Mucosa of descending colon (tissue), 3 donors: ENCODE results near the gene POU6F2. TPM values are rescaled to one million over a fixed set of nuclear protein-coding genes. Genes with fewer than 3 reads are reported as not detected.
"Not testable (repeated sequence)": the region's sequence is repeated elsewhere in the genome, so short reads cannot be mapped to it uniquely, and the experiment has no call there.

Source experiments
- ATAC-seq: fragments of 200-7000 bp; cut with Tn5 transposase; one replicate; pipeline ENCODE4 v1.9.1; 2020; ENCODE audit warnings: mild to moderate bottlenecking, moderate library complexity
- DNase-seq, 3 donors: peaks; one replicate each; pipeline ENCODE4 v3.0.0-alpha.2; 2020
- H3K36me3 ChIP-seq: fragments of 200-600 bp; one replicate; pipeline ENCODE4 v1.8.0; 2021; ENCODE audit warnings: low read depth, mild to moderate bottlenecking
- H3K4me1 ChIP-seq: fragments of 200-600 bp; one replicate; pipeline ENCODE4 v1.8.0; 2021; ENCODE audit warnings: low read depth, mild to moderate bottlenecking
- H3K4me3 ChIP-seq: fragments of 200-600 bp; one replicate; pipeline ENCODE4 v1.8.0; 2021; ENCODE audit warnings: mild to moderate bottlenecking
- H3K9me3 ChIP-seq: fragments of 200-600 bp; one replicate; pipeline ENCODE4 v1.8.0; 2021; ENCODE audit warnings: mild to moderate bottlenecking
- CTCF ChIP-seq: fragments of 200-600 bp; IDR thresholded peaks from one replicate; pipeline ENCODE4 v1.8.0; 2022; ENCODE audit warnings: antibody characterized with exemption, mild to moderate bottlenecking
- intact Hi-C, 2 donors: fragments of 100-400 bp; cut with DNase I in 1 of 2; cut with micrococcal nuclease in 1 of 2; formaldehyde crosslinking; loops; one replicate each; pipeline versions ENCODE4 v1.11.0 to v1.11.1; 2022; cut with DNase I, micrococcal nuclease
- total RNA-seq, 3 donors: library from RNA; stranded (reverse); fragmentation: NEBNext Ultra II Directional in 2 of 3; extraction: Animal tissue kit (Norgen Biotek cat#: 25700) in 2 of 3; gene quantifications; one replicate each; pipeline versions ENCODE4 v1.2.1 to v1.2.4, GENCODE V29; 2021 to 2023
- donor health status: DM: no; HTN: no; CAD: no; lungs with moderate emphysema.
- donor health status: DM: no; HTN: no; CAD: no.
- donor health status: DM: no; HTN: yes; CAD: no.

The POU6F2 gene
- total RNA-seq, 3 donors from 2014 or later = 0.90 TPM; not detected in 2

GRCh38 chr7:39186131-39186530 lies 208.4 kb downstream of the POU6F2 start:
- Histone ChIP-seq H3K9me3 (no peaks in the 10 kb centered on the region), H3K4me1 (no peaks in the 10 kb centered on the region), H3K4me3 (no peak overlapping the region), H3K36me3 (no peaks in the 10 kb centered on the region)
- intact Hi-C loops = no loop called here
- DNase-seq (no peak), ATAC-seq (no peak)
- no peak for TF ChIP-seq CTCF

DNA sequence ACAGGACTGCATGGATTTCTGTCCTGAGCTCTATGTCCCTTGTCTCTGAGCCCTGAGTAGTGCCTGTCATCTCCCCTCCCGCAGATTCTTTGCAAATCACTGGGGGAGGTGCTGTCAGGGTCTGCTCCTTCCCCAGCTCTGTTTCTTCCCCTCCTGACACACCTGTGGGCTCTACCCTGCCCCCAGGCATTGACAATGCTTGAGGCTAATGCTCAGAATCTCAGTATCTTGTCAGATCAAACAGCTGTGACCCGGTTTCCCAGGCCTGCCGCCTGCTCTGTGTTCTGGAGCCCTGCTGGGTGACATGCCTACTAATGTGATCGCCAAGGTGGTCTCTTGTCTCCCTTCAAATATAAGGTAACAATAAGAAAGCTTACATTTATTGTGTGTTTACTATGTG lies 209.0 kb downstream of the POU6F2 start:
- H3K36me3 ChIP-seq = no peaks in the 10 kb centered on the region
- intact Hi-C loops = no loop called here
- no peak overlapping the region for H3K4me3 ChIP-seq
- no peaks in the 10 kb centered on the region for H3K4me1 ChIP-seq
- no peak for ATAC-seq
- no peak for TF ChIP-seq CTCF
- no peak for DNase-seq
- H3K9me3 ChIP-seq = no peaks in the 10 kb centered on the region

DNA sequence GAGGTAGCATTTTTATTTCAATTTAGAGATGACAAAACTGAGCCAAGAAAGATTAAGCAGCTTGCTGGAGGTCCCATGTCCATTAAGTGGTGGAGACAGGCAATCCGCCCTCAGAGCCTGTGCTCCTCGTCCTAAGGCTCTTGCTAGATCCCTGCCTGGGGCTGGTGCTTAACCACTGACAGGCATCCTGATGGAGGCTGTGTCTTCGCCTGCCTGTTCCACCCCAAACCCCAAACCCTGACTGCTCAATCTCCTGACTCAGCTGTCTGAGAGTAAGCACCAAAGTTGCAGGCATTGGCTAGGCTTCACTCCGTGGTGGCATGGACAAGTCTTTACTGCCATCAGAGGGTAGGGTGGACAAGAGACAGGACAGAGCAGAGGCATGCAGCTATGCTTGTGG lies 209.4 kb downstream of the POU6F2 start:
- no peak for ATAC-seq

GRCh38 chr7:39192476-39192875 lies 214.8 kb downstream of the POU6F2 start:
- Histone ChIP-seq H3K4me1 (no peaks in the 10 kb centered on the region), H3K36me3 (no peaks in the 10 kb centered on the region), H3K4me3 (no peak overlapping the region), H3K9me3 (no peaks in the 10 kb centered on the region)
- intact Hi-C loops = no loop called here
- no peak for TF ChIP-seq CTCF
- DNase-seq (no peak), ATAC-seq (no peak)

More for the DNA sequence above, 209.4 kb downstream of the POU6F2 start:
- DNase-seq = no peak
- Histone ChIP-seq H3K36me3 (no peaks in the 10 kb centered on the region), H3K4me3 (no peak overlapping the region), H3K9me3 (no peaks in the 10 kb centered on the region), H3K4me1 (no peaks in the 10 kb centered on the region)
- TF ChIP-seq CTCF = no peak
- intact Hi-C loops = no loop called here

GRCh38 chr7:39194388-39194787 lies 216.7 kb downstream of the POU6F2 start:
- ATAC-seq, intact Hi-C loops, H3K4me1 ChIP-seq, H3K4me3 ChIP-seq, H3K36me3 ChIP-seq, H3K9me3 ChIP-seq, DNase-seq: not testable (repeated sequence)

- Histone ChIP-seq H3K4me3 (no peak overlapping the region), H3K36me3 (no peaks in the 10 kb centered on the region), H3K9me3 (no peaks in the 10 kb centered on the region), H3K4me1 (no peaks in the 10 kb centered on the region)
- TF ChIP-seq CTCF = no peak
- intact Hi-C loops = no loop called here
- DNase-seq (no peak), ATAC-seq (no peak)
These were observed 218.3 kb downstream of the POU6F2 start for GRCh38 chr7:39195967-39196366.
